Ovary (tissue), 3 donors: ENCODE data around the gene SH2D7.

ENCODE experiments used
- CTCF ChIP-seq, 3 donors: fragments of 450-650 bp in 2 of 3; fragments of 200-600 bp in 1 of 3; IDR thresholded peaks; one replicate each; pipeline versions ENCODE4 v1.5.1 to v1.8.0; 2016 to 2022; ENCODE audit warnings: antibody characterized with exemption in 3 of 3, mild to moderate bottlenecking in 1 of 3
- EP300 ChIP-seq: sonication (generic); formaldehyde crosslinking; IDR thresholded peaks from one replicate; pipeline ENCODE4 v1.6.1; 2017; ENCODE audit warnings: antibody characterized with exemption
- POLR2A ChIP-seq: fragments of 450-650 bp; IDR thresholded peaks from one replicate; pipeline ENCODE4 v1.6.1; 2017; ENCODE audit warnings: antibody characterized with exemption, mild to moderate bottlenecking, moderate library complexity
- donor health status: DM: no; HTN: no; CAD: no.

DNA sequence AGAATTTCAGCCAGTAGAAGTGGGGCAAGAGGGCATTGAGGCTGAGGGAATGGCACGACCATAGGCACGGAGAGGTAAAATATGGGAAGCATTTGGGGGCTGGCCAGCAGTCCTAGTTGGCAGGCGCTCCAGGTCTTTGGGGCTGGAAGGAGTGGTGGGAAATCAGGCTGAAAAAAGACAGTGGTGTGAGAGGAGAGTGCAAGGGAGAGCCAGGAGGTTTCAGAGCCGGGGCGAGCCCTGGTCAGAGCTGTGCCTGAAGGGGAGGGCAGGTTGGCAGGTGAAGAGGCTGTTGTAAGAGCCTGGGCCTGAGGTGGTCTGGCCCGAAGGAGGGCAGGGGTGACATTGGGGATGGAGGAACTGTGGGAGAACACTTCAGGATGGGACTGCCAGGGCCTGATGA lies 55.2 kb downstream of the SH2D7 start:
- no peak for TF ChIP-seq POLR2A
- no peak for TF ChIP-seq EP300
- TF ChIP-seq CTCF (IDR thresholded peaks at IDR 0.05): no peak
